Central memory CD8-positive, alpha-beta T cell (primary cell): Measurements from ENCODE around the gene MDH2.
"Not testable (repeated sequence)": the region's sequence is repeated elsewhere in the genome, so short reads cannot be mapped to it uniquely, and the experiment has no call there.

Experiments
- ATAC-seq: fragments of 150-1000 bp; cut with Tn5 transposase; replicated peaks from 2 replicates; pipeline ENCODE4 v1.10.0; 2022; ENCODE audit warnings: mild to moderate bottlenecking, moderate FRiP score, moderate number of reproducible peaks; ENCODE audit not compliant: poor library complexity, severe bottlenecking; ENCODE audit errors: extremely low read depth
- DNase-seq, 2 donors: peaks; one replicate each; pipeline ENCODE4 v3.0.0; 2021; ENCODE audit warnings: low spot score in 2 of 2
- H3K27ac Mint-ChIP-seq: one replicate; pipeline ENCODE4 v1.8.0; 2022; ENCODE audit warnings: low read depth, mild to moderate bottlenecking, moderate library complexity, mixed read lengths
- H3K27me3 Mint-ChIP-seq: one replicate; pipeline ENCODE4 v1.8.0; 2022; ENCODE audit warnings: mixed read lengths
- H3K36me3 Mint-ChIP-seq: one replicate; pipeline ENCODE4 v1.8.0; 2022; ENCODE audit warnings: mild to moderate bottlenecking, moderate library complexity, mixed read lengths; ENCODE audit not compliant: insufficient read depth
- H3K4me1 Mint-ChIP-seq: one replicate; pipeline ENCODE4 v1.8.0; 2022; ENCODE audit warnings: mixed read lengths
- H3K4me3 Mint-ChIP-seq: one replicate; pipeline ENCODE4 v1.8.0; 2022; ENCODE audit warnings: mild to moderate bottlenecking, moderate library complexity, mixed read lengths
- H3K9me3 Mint-ChIP-seq: one replicate; pipeline ENCODE4 v1.8.0; 2022; ENCODE audit warnings: mixed read lengths

The MDH2 gene

GRCh38 chr7:76020031-76020714 is 27.7 kb upstream of the MDH2 start:
- no peak overlapping the region for H3K4me3 Mint-ChIP-seq
- H3K9me3 Mint-ChIP-seq, result no peaks in the 10 kb centered on the region
- peaks cover 4% of the 10 kb centered on the region for H3K36me3 Mint-ChIP-seq
- H3K27ac Mint-ChIP-seq, result no peak overlapping the region
- ATAC-seq (no peak), DNase-seq (peak; percentile 51 to 63)
- H3K4me1 Mint-ChIP-seq, result peaks cover 8% of the 10 kb centered on the region
- no peaks in the 10 kb centered on the region for H3K27me3 Mint-ChIP-seq

DNA sequence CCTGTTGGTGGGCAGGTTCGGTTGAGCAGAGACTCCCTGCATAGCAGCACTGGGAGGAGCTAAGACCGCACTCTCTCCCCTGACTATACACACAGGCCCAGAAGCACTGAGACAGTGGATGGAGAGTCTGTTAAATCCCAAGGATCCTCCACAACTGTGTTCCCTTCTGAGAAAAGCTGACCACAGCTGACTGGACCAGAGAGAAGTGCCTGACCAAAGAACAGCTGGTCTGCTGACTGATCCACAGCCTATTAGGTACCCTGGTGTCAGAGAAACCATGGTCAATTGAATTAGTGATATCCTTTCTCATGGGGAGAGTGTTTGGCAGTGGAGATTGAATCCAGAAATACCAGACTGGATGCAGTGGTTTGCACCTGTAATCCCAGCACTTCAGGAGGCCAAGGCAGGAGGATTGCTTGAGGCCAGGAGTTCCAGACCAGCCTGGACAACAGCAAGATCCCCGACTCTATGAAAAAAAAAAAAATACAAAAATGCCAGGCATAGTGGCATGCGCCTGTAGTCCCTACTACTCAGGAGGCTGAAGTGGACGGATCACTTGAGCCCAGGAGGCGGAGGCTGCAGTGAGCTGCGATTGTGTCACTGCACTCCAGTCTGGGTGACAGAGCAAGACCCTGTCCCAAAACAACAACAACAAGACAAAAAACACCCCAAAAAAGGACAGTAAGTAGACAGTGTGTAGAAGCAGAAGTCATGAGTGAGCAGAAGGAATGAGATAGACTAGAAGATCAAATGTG is 25.7 kb upstream of the MDH2 start:
- peaks cover 8% of the 10 kb centered on the region for H3K4me1 Mint-ChIP-seq
- peak overlapping the region; percentile 13 for H3K27ac Mint-ChIP-seq
- H3K4me3 Mint-ChIP-seq, result no peak overlapping the region
- ATAC-seq (no peak), DNase-seq (no peak)
- H3K27me3 Mint-ChIP-seq, result no peaks in the 10 kb centered on the region
- no peaks in the 10 kb centered on the region for H3K9me3 Mint-ChIP-seq
- peaks cover 5% of the 10 kb centered on the region for H3K36me3 Mint-ChIP-seq

GRCh38 chr7:76023002-76023401 is 24.9 kb upstream of the MDH2 start:
- Mint-ChIP-seq H3K4me3 (no peak overlapping the region), H3K36me3 (peaks cover 5% of the 10 kb centered on the region), H3K9me3 (no peaks in the 10 kb centered on the region), H3K4me1 (peaks cover 8% of the 10 kb centered on the region), H3K27me3 (no peaks in the 10 kb centered on the region), H3K27ac (no peak overlapping the region)
- no peak for DNase-seq
- no peak for ATAC-seq

GRCh38 chr7:76029682-76030081 is 18.2 kb upstream of the MDH2 start:
- H3K27ac Mint-ChIP-seq, H3K4me3 Mint-ChIP-seq, ATAC-seq, H3K36me3 Mint-ChIP-seq, H3K9me3 Mint-ChIP-seq, H3K4me1 Mint-ChIP-seq, H3K27me3 Mint-ChIP-seq, DNase-seq: not testable (repeated sequence)

GRCh38 chr7:76031964-76032363 is 15.9 kb upstream of the MDH2 start:
- Mint-ChIP-seq H3K36me3 (peaks cover 5% of the 10 kb centered on the region), H3K4me1 (peaks cover 6% of the 10 kb centered on the region), H3K4me3 (no peak overlapping the region), H3K27ac (no peak overlapping the region), H3K27me3 (no peaks in the 10 kb centered on the region), H3K9me3 (no peaks in the 10 kb centered on the region)
- ATAC-seq, result no peak
- DNase-seq, result no peak

- Mint-ChIP-seq H3K27ac (no peak overlapping the region), H3K4me1 (peaks cover 14% of the 10 kb centered on the region), H3K27me3 (no peaks in the 10 kb centered on the region), H3K36me3 (peaks cover 8% of the 10 kb centered on the region), H3K9me3 (no peaks in the 10 kb centered on the region), H3K4me3 (no peak overlapping the region)
- ATAC-seq (no peak), DNase-seq (no peak)
Measured at GRCh38 chr7:76037310-76037709, 10.6 kb upstream of the MDH2 start.

- DNase-seq (no peak), ATAC-seq (no peak)
- Mint-ChIP-seq H3K9me3 (no peaks in the 10 kb centered on the region), H3K36me3 (peaks cover 8% of the 10 kb centered on the region), H3K4me3 (no peak overlapping the region), H3K4me1 (peaks cover 32% of the 10 kb centered on the region), H3K27me3 (no peaks in the 10 kb centered on the region), H3K27ac (peak overlapping the region; percentile 51)
Measured at GRCh38 chr7:76040126-76040525, 7.8 kb upstream of the MDH2 start.

DNA sequence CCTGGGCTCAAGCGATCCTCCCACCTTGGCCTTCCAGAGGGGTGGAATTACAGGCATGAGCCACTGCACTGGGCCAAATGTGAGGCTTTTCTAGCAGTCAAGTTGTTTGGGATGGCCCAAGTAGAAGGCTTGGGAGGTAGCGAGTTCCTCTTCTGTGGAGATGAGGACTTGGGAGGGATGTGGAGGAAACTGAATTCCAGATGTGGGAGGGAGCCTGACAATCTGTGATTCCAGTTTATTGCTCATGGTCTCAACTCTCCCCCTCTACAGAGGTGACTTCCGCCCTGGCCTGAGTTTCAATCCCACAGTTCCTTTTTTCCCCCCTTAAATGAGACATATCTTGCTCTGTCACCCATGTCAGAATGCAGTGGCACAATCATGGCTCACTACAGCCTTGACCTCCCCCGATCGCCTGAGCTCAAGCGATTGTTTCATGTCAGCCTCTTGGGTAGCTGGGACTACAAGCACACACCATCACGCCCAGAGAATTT is 3.5 kb upstream of the MDH2 start:
- DNase-seq (no peak), ATAC-seq (no peak)
- Mint-ChIP-seq H3K4me1 (peaks cover 39% of the 10 kb centered on the region), H3K9me3 (peaks cover 5% of the 10 kb centered on the region), H3K36me3 (peaks cover 9% of the 10 kb centered on the region), H3K27ac (no peak overlapping the region), H3K27me3 (no peaks in the 10 kb centered on the region), H3K4me3 (no peak overlapping the region)

GRCh38 chr7:76047305-76047810 is 548 bp upstream of the MDH2 start:
- peaks cover 49% of the 10 kb centered on the region for H3K4me1 Mint-ChIP-seq
- DNase-seq (no peak), ATAC-seq (peak; percentile 3)
- H3K4me3 Mint-ChIP-seq, result peak overlapping the region; percentile 98
- peaks cover 12% of the 10 kb centered on the region for H3K36me3 Mint-ChIP-seq
- peaks cover 5% of the 10 kb centered on the region for H3K9me3 Mint-ChIP-seq
- H3K27ac Mint-ChIP-seq, result peak overlapping the region; percentile 96
- no peaks in the 10 kb centered on the region for H3K27me3 Mint-ChIP-seq

DNA sequence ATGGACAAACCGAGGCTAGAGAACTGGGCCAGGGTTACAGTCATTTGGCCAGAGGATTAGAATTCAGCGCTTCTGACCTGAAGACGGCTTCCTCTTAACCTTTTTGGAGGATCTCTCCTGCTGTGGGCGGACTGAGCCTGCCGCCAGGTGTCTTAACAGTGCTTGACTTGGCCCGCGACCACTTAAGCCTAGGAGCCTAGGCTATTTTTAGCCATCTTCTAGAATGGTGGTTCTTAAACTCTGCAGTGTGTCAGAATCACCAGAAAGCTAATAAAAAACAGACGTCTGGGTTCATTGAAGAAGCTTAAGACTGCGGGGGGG is 722 bp downstream of the MDH2 start:
- no peak for DNase-seq
- Mint-ChIP-seq H3K4me1 (peaks cover 48% of the 10 kb centered on the region), H3K27me3 (no peaks in the 10 kb centered on the region)

GRCh38 chr7:76049295-76049694 is 1.4 kb downstream of the MDH2 start:
- ATAC-seq (no peak), DNase-seq (no peak)
- Mint-ChIP-seq H3K27me3 (no peaks in the 10 kb centered on the region), H3K4me1 (peaks cover 41% of the 10 kb centered on the region), H3K9me3 (peaks cover 5% of the 10 kb centered on the region), H3K27ac (peak overlapping the region; percentile 96), H3K4me3 (no peak overlapping the region), H3K36me3 (peaks cover 20% of the 10 kb centered on the region)

More for the DNA sequence above, 722 bp downstream of the MDH2 start:
- H3K27ac Mint-ChIP-seq, result peak overlapping the region; percentile 96
- peak; percentile 21 for ATAC-seq
- H3K4me3 Mint-ChIP-seq, result peak overlapping the region; percentile 98
- peaks cover 5% of the 10 kb centered on the region for H3K9me3 Mint-ChIP-seq
- peaks cover 20% of the 10 kb centered on the region for H3K36me3 Mint-ChIP-seq

GRCh38 chr7:76050545-76050944 is 2.6 kb downstream of the MDH2 start:
- Mint-ChIP-seq H3K4me1 (peaks cover 31% of the 10 kb centered on the region), H3K27me3 (no peaks in the 10 kb centered on the region), H3K36me3 (peaks cover 20% of the 10 kb centered on the region), H3K4me3 (peak overlapping the region; percentile 3), H3K27ac (peak overlapping the region; percentile 67), H3K9me3 (peaks cover 5% of the 10 kb centered on the region)
- ATAC-seq (no peak), DNase-seq (no peak)

GRCh38 chr7:76051840-76052239 is 3.9 kb downstream of the MDH2 start:
- Mint-ChIP-seq H3K36me3 (peaks cover 31% of the 10 kb centered on the region), H3K4me3 (no peak overlapping the region), H3K9me3 (peaks cover 5% of the 10 kb centered on the region), H3K4me1 (peaks cover 31% of the 10 kb centered on the region), H3K27me3 (no peaks in the 10 kb centered on the region), H3K27ac (peak overlapping the region; percentile 64)
- DNase-seq (no peak), ATAC-seq (peak; percentile 37)
